NOMO-1 treated with dmso at 0.1 percent for 144 hours (cell line): Measurements from ENCODE around the gene SMIM11.
"Not testable (repeated sequence)": the region's sequence is repeated elsewhere in the genome, so short reads cannot be mapped to it uniquely, and the experiment has no call there.

ENCODE experiments used
- DNase-seq: peaks from one replicate; lab custom pipeline; 2025; ENCODE audit not compliant: unreplicated experiment; lab: John Stamatoyannopoulos, UW

The SMIM11 gene

GRCh38 chr21:34407294-34407693, 32.0 kb downstream of the SMIM11 start:
- DNase-seq, result not testable (repeated sequence)

DNA sequence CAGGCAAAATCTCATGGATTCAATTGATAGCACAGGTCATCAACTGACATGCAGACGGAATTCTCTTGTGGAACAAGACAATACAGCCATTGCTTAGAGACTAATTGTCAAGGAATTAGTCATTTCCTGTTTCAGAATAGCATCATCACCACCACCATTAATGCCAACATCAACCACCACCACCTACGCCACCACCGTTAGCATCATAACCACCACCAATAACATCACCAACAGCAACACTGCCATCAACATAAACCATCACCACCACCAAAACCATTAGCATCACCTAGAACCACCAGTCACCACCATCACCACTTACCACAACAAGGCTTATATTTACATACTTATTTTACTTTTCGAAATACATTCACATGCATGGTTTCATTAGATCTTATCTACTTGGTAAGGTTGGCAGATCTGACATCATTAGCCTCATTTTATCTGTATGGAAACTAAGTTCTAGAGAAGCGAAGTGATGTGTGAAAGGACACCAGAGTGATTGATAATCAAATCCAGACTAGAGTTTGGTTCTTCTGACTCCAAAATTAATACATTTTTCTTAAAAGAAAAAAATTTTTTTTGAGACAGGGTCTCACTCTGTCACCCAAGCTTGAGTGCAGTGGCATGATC, 42.3 kb downstream of the SMIM11 start:
- DNase-seq, result not testable (repeated sequence)

- DNase-seq, result not testable (repeated sequence)
Observed at GRCh38 chr21:34423805-34424204, 48.5 kb downstream of the SMIM11 start, which contains the start of gene SMIM34. TSS of gene SMIM34 (minus strand) at chr21:34423951. CDS start at chr21:34423839, 112 bp downstream.

DNA sequence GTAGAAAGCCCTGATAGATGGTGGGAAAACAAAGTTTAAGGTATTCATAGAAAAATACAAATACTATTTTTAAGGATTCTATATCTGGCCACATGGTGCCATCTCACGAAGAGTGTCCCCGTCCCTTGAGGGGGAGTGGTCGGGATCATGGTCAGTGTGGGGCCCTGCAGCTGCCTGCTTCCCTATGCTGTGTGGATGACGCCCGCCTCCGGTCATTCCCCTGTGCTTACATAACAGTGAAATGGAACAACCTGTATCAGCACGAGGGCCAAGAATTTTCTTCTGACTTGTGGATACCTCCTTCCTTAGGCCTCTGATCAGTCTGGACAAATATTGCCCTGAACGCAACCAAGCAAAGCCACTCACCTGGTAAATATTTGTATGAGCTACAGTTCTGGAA, 52.0 kb downstream of the SMIM11 start:
- DNase-seq, result not testable (repeated sequence)

DNA sequence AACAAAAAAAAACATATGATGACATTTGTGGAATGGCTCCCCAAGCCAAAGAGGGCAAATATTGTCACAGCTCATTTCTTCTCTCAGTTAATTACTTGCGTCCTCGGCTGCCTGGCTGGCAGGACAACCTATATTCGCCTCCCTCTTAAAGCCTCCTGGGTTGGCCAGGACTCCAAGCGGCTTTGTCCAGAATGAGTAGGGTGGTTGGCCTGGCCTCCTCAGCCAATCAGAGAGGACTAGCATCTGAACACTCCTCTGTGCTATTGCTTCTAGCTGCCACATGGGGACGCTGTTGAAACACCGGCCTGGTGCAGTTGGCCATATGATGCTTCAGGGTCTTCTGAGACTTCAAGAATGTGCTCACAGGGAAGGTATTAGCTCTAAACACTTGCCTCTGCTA, 53.1 kb downstream of the SMIM11 start:
- not testable (repeated sequence) for DNase-seq

- DNase-seq, result not testable (repeated sequence)
Observed at GRCh38 chr21:34429710-34430109, 54.4 kb downstream of the SMIM11 start.
